ENCODE results near the gene MYBPC1.

DNA sequence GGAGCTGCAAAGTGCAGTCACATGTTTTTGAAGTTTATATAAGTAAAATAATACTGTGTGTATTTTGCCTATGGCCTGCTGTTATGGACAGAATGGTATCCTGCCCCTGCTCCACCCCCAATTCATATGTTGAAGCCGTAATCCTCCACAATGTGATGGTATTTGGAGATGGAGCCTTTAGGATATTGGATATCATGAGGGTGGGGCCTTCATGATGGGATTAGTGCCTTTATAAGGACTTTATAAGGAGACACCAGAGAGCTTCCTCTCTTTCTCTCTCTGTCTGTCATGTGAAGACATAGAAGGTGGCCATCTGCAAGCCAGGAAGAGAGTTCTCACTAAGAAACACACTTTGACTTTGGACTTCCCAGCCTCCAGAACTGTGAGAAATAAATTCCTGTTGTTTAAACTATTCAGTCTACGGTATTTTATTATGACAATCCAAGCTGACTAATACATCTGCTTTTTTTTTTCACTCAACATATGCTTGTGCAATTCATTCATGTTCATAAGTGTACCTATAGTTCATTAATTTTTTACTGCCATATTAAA lies 99.6 kb downstream of the MYBPC1 start:
- TF ChIP-seq ZNF660 (tag by site-specific recombination; IDR thresholded peaks at IDR 0.05) (no peak), OSR2 (tag by site-specific recombination; IDR thresholded peaks at IDR 0.05) (no peak), ZNF621 (tag by site-specific recombination; IDR thresholded peaks at IDR 0.05) (no peak), MEIS1 (CRISPR knock-in tag; IDR thresholded peaks at IDR 0.05; ENCODE audit: borderline replicate concordance) (no peak), ZNF600 (tag by site-specific recombination; IDR thresholded peaks at IDR 0.05) (no peak)
- TF ChIP-seq, protein P1, sequence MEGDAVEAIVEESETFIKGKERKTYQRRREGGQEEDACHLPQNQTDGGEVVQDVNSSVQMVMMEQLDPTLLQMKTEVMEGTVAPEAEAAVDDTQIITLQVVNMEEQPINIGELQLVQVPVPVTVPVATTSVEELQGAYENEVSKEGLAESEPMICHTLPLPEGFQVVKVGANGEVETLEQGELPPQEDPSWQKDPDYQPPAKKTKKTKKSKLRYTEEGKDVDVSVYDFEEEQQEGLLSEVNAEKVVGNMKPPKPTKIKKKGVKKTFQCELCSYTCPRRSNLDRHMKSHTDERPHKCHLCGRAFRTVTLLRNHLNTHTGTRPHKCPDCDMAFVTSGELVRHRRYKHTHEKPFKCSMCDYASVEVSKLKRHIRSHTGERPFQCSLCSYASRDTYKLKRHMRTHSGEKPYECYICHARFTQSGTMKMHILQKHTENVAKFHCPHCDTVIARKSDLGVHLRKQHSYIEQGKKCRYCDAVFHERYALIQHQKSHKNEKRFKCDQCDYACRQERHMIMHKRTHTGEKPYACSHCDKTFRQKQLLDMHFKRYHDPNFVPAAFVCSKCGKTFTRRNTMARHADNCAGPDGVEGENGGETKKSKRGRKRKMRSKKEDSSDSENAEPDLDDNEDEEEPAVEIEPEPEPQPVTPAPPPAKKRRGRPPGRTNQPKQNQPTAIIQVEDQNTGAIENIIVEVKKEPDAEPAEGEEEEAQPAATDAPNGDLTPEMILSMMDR (tag by site-specific recombination; IDR thresholded peaks at IDR 0.05) = no peak
- TF ChIP-seq, protein P2, sequence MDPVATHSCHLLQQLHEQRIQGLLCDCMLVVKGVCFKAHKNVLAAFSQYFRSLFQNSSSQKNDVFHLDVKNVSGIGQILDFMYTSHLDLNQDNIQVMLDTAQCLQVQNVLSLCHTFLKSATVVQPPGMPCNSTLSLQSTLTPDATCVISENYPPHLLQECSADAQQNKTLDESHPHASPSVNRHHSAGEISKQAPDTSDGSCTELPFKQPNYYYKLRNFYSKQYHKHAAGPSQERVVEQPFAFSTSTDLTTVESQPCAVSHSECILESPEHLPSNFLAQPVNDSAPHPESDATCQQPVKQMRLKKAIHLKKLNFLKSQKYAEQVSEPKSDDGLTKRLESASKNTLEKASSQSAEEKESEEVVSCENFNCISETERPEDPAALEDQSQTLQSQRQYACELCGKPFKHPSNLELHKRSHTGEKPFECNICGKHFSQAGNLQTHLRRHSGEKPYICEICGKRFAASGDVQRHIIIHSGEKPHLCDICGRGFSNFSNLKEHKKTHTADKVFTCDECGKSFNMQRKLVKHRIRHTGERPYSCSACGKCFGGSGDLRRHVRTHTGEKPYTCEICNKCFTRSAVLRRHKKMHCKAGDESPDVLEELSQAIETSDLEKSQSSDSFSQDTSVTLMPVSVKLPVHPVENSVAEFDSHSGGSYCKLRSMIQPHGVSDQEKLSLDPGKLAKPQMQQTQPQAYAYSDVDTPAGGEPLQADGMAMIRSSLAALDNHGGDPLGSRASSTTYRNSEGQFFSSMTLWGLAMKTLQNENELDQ (tag by site-specific recombination; IDR thresholded peaks at IDR 0.05; ENCODE audit: low read depth) = no peak
- TF ChIP-seq, protein P3, sequence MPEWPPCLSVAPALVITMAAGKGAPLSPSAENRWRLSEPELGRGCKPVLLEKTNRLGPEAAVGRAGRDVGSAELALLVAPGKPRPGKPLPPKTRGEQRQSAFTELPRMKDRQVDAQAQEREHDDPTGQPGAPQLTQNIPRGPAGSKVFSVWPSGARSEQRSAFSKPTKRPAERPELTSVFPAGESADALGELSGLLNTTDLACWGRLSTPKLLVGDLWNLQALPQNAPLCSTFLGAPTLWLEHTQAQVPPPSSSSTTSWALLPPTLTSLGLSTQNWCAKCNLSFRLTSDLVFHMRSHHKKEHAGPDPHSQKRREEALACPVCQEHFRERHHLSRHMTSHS (tag by site-specific recombination; IDR thresholded peaks at IDR 0.05) = no peak

Measured in HEK293 (cell line).